Esophagus (tissue), 2 donors: ENCODE results near the gene AGAP1. TPM values are rescaled to one million over a fixed set of nuclear protein-coding genes. Genes with fewer than 3 reads are reported as not detected.
A peak's percentile ranks its signal among the peaks of the same experiment; 100 is the strongest.

Experiments
- H3K27ac ChIP-seq, 2 donors: one replicate each; pipeline ENCODE4 v1.5.1; 2013; ENCODE audit warnings: low read depth in 2 of 2, mild to moderate bottlenecking in 2 of 2, inconsistent platforms in 1 of 2, low read length in 1 of 2, moderate library complexity in 1 of 2
- H3K27me3 ChIP-seq, 2 donors: one replicate each; pipeline ENCODE4 v1.6.1; 2013; ENCODE audit warnings: low read length in 2 of 2, control low read depth in 1 of 2, mild to moderate bottlenecking in 1 of 2; ENCODE audit not compliant: insufficient read depth in 2 of 2, control insufficient read depth in 1 of 2
- H3K36me3 ChIP-seq, 2 donors: one replicate each; pipeline ENCODE4 v1.6.1; 2013; ENCODE audit warnings: low read length in 1 of 2; ENCODE audit not compliant: control insufficient read depth in 2 of 2, insufficient read depth in 2 of 2
- H3K4me1 ChIP-seq, 2 donors: one replicate each; pipeline ENCODE4 v1.6.1; 2013; ENCODE audit warnings: low read length in 1 of 2; ENCODE audit not compliant: control insufficient read depth in 2 of 2, insufficient read depth in 2 of 2
- H3K4me3 ChIP-seq, 2 donors: one replicate each; pipeline ENCODE4 v1.5.1; 2013; ENCODE audit warnings: low read length in 2 of 2, mild to moderate bottlenecking in 2 of 2, low read depth in 1 of 2, moderate library complexity in 1 of 2
- H3K9me3 ChIP-seq, 2 donors: one replicate each; pipeline ENCODE4 v1.6.1; 2013; ENCODE audit warnings: mild to moderate bottlenecking in 2 of 2, low read depth in 1 of 2, low read length in 1 of 2, moderate library complexity in 1 of 2; ENCODE audit not compliant: control insufficient read depth in 2 of 2, insufficient read depth in 1 of 2
- WGBS, 2 donors: extraction: QIAGEN DNeasy Blood & Tissue Kit; methylation state at CpG; one replicate each; pipeline ENCODE4 v1.1.7; 2013; 5-methylcytosine and 5-hydroxymethylcytosine counted together
- polyA plus RNA-seq, 2 donors: library from polyadenylated mRNA; stranded (reverse); fragments of 200-250 nt; gene quantifications; one replicate each; pipeline ENCODE4 v1.2.3, GENCODE V29; 2013
- donor health status: healthy with polysubstance abuse.
- donor health status: Bipolar disorder and iron deficiency.

Gene AGAP1
- polyA plus RNA-seq, 2 donors: 4.9 TPM

GRCh38 chr2:235483313-235483712 is 10.5 kb upstream of the AGAP1 start:
- Histone ChIP-seq H3K27me3 (no peaks in the 10 kb centered on the region), H3K4me1 (no peaks in the 10 kb centered on the region)
- WGBS, 2 donors: 62 to 65% methylated on average over 4 of the region's 4 CpGs

GRCh38 chr2:235485362-235485761 is 8.5 kb upstream of the AGAP1 start:
- Histone ChIP-seq H3K36me3 (no peaks in the 10 kb centered on the region), H3K4me3 (no peak overlapping the region), H3K27ac (no peak overlapping the region), H3K27me3 (no peaks in the 10 kb centered on the region), H3K4me1 (no peaks in the 10 kb centered on the region), H3K9me3 (peaks cover 0 to 3% of the 10 kb centered on the region in 2 donors)
- 81 to 86% methylated on average over 5 of the region's 5 CpGs for WGBS, 2 donors

More at GRCh38 chr2:235483313-235483712, 10.5 kb upstream of the AGAP1 start:
- Histone ChIP-seq H3K9me3 (peaks cover 0 to 3% of the 10 kb centered on the region in 2 donors), H3K36me3 (no peaks in the 10 kb centered on the region), H3K4me3 (no peak overlapping the region), H3K27ac (no peak overlapping the region)

- H3K9me3 ChIP-seq: peaks cover 0 to 3% of the 10 kb centered on the region in 2 donors
Observed at GRCh38 chr2:235486729-235487128, 7.1 kb upstream of the AGAP1 start.

GRCh38 chr2:235489897-235490296 is 3.9 kb upstream of the AGAP1 start:
- no peaks in the 10 kb centered on the region for H3K27me3 ChIP-seq
- 91 to 92% methylated on average over 2 of the region's 2 CpGs for WGBS, 2 donors

More at GRCh38 chr2:235486729-235487128, 7.1 kb upstream of the AGAP1 start:
- 82 to 92% methylated on average over 1 of the region's 1 CpG for WGBS, 2 donors
- Histone ChIP-seq H3K4me3 (no peak overlapping the region), H3K27me3 (no peaks in the 10 kb centered on the region), H3K36me3 (no peaks in the 10 kb centered on the region), H3K4me1 (no peaks in the 10 kb centered on the region), H3K27ac (no peak overlapping the region)

GRCh38 chr2:235492850-235493344 is 946 bp upstream of the AGAP1 start:
- Histone ChIP-seq H3K27me3 (no peaks in the 10 kb centered on the region), H3K4me3 (peak overlapping the region in 1 of 2 donors; percentile 78), H3K36me3 (no peaks in the 10 kb centered on the region), H3K27ac (peak overlapping the region in 1 of 2 donors; percentile 67), H3K4me1 (peaks cover 4 to 7% of the 10 kb centered on the region in 2 donors), H3K9me3 (no peaks in the 10 kb centered on the region)
- WGBS, 2 donors: 37 to 38% methylated on average over 27 of the region's 27 CpGs

More at GRCh38 chr2:235489897-235490296, 3.9 kb upstream of the AGAP1 start:
- Histone ChIP-seq H3K27ac (no peak overlapping the region), H3K4me3 (no peak overlapping the region), H3K9me3 (peaks cover 0 to 3% of the 10 kb centered on the region in 2 donors), H3K36me3 (no peaks in the 10 kb centered on the region), H3K4me1 (no peaks in the 10 kb centered on the region)

- no peaks in the 10 kb centered on the region for H3K27me3 ChIP-seq
- no peaks in the 10 kb centered on the region for H3K9me3 ChIP-seq
- peak overlapping the region; percentile 67 to 81 for H3K27ac ChIP-seq
- 6 to 8% methylated on average over 28 to 33 of the region's 33 CpGs for WGBS, 2 donors
- no peaks in the 10 kb centered on the region for H3K36me3 ChIP-seq
- H3K4me3 ChIP-seq: peak overlapping the region; percentile 51 to 78
- H3K4me1 ChIP-seq: peaks cover 4 to 7% of the 10 kb centered on the region in 2 donors
Observed at GRCh38 chr2:235493402-235493774, 455 bp upstream of the AGAP1 start.

- Histone ChIP-seq H3K4me3 (peak overlapping the region; percentile 63 to 78), H3K27ac (peak overlapping the region; percentile 19 to 81), H3K4me1 (peaks cover 4 to 7% of the 10 kb centered on the region in 2 donors), H3K36me3 (peaks cover 0 to 2% of the 10 kb centered on the region in 2 donors), H3K9me3 (no peaks in the 10 kb centered on the region), H3K27me3 (no peaks in the 10 kb centered on the region)
- WGBS, 2 donors: 1 to 2% methylated on average over 72 of the region's 72 CpGs
Observed at GRCh38 chr2:235494716-235495372, 1.0 kb downstream of the AGAP1 start.

- no peak overlapping the region for H3K27ac ChIP-seq
- peak overlapping the region; percentile 63 to 78 for H3K4me3 ChIP-seq
- H3K9me3 ChIP-seq: no peaks in the 10 kb centered on the region
- WGBS, 2 donors: 19 to 22% methylated on average over 18 of the region's 18 CpGs
- peaks cover 4 to 7% of the 10 kb centered on the region in 2 donors for H3K4me1 ChIP-seq
- no peaks in the 10 kb centered on the region for H3K27me3 ChIP-seq
- peaks cover 0 to 2% of the 10 kb centered on the region in 2 donors for H3K36me3 ChIP-seq
Observed at GRCh38 chr2:235495373-235496238, 1.8 kb downstream of the AGAP1 start.

- Histone ChIP-seq H3K4me1 (peaks cover 4 to 7% of the 10 kb centered on the region in 2 donors), H3K27me3 (no peaks in the 10 kb centered on the region), H3K4me3 (no peak overlapping the region), H3K9me3 (no peaks in the 10 kb centered on the region), H3K27ac (no peak overlapping the region), H3K36me3 (peaks cover 0 to 2% of the 10 kb centered on the region in 2 donors)
- 51 to 69% methylated on average over 8 of the region's 8 CpGs for WGBS, 2 donors
Observed at GRCh38 chr2:235496239-235496621, 2.4 kb downstream of the AGAP1 start.
